ENCODE results near the gene VSIG10. TPM values are rescaled to one million over a fixed set of nuclear protein-coding genes. Genes with fewer than 3 reads are reported as not detected.
"Not testable (repeated sequence)": the region's sequence is repeated elsewhere in the genome, so short reads cannot be mapped to it uniquely, and the experiment has no call there.

The VSIG10 gene
- polyA plus RNA-seq, 1 experiment: 9.3 TPM

DNA sequence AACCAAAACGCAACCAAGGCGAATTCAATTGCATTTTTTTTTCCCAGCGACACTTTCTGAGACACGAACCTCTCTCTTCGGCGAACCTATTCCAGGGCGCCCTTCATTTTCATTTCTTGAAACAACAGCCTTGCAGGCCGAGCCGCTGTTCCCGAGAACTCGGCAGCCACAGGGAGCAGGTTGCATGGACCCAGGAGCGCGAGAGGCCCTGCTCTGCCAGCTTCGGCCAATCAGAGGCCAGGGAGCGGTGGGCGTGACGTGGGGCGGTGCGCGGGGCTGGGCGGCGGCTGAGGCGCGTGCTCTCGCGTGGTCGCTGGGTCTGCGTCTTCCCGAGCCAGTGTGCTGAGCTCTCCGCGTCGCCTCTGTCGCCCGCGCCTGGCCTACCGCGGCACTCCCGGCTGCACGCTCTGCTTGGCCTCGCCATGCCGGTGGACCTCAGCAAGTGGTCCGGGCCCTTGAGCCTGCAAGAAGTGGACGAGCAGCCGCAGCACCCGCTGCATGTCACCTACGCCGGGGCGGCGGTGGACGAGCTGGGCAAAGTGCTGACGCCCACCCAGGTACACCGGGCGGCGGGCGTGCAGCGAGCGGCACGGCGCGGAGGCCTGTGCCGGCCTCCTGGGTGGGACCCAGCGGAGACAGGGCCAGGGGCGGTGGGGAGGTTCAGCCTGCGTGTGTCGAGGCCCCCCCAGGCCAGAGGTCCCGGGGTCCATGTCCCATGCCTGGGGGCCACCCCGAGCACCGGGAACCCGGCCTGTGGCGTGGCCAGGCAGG lies 32.2 kb upstream of the VSIG10 start, which contains the start of gene PEBP1:
Gene PEBP1, plus strand, starts transcription at position 337 of the 771 bp plus-strand sequence. Its CDS starts 86 bp downstream, at position 423.
- H3K36me3 ChIP-seq (ENCODE audit: control insufficient read depth, insufficient read depth, low read length): peaks cover 5% of the 10 kb centered on the region
- POLR2A ChIA-PET: no interaction called here

GRCh38 chr12:118129436-118129835 lies 25.6 kb upstream of the VSIG10 start:
- H3K27me3 ChIP-seq (ENCODE audit: control insufficient read depth, insufficient read depth, low read length); H3K36me3 ChIP-seq (ENCODE audit: control insufficient read depth, insufficient read depth, low read length); POLR2A ChIA-PET; CTCF ChIA-PET; H3K4me3 ChIP-seq (ENCODE audit: low read depth, low read length); DNase-seq (ENCODE audit: low read depth): not testable (repeated sequence)

More for the DNA sequence above, 32.2 kb upstream of the VSIG10 start, which contains the start of gene PEBP1:
- H3K4me3 ChIP-seq (ENCODE audit: low read depth, low read length): peak within 1 kb of the TSS; percentile 90
- peak; percentile 52 for DNase-seq (ENCODE audit: low read depth)
- TF ChIP-seq, protein P1, sequence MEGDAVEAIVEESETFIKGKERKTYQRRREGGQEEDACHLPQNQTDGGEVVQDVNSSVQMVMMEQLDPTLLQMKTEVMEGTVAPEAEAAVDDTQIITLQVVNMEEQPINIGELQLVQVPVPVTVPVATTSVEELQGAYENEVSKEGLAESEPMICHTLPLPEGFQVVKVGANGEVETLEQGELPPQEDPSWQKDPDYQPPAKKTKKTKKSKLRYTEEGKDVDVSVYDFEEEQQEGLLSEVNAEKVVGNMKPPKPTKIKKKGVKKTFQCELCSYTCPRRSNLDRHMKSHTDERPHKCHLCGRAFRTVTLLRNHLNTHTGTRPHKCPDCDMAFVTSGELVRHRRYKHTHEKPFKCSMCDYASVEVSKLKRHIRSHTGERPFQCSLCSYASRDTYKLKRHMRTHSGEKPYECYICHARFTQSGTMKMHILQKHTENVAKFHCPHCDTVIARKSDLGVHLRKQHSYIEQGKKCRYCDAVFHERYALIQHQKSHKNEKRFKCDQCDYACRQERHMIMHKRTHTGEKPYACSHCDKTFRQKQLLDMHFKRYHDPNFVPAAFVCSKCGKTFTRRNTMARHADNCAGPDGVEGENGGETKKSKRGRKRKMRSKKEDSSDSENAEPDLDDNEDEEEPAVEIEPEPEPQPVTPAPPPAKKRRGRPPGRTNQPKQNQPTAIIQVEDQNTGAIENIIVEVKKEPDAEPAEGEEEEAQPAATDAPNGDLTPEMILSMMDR (IDR thresholded peaks at IDR 0.05; ENCODE audit: insufficient read depth, low read depth, low read length): peak; percentile 8; the same call in 1 of the 2 replicates
- CTCF ChIA-PET: interaction anchor here (1.2 to 3.0 kb wide), 4 partner anchors 13 to 261 kb away, joined by 3 to 15 read pairs (median 8); partner anchors contain the start of gene SUDS3
- no peaks in the 10 kb centered on the region for H3K27me3 ChIP-seq (ENCODE audit: control insufficient read depth, insufficient read depth, low read length)

DNA sequence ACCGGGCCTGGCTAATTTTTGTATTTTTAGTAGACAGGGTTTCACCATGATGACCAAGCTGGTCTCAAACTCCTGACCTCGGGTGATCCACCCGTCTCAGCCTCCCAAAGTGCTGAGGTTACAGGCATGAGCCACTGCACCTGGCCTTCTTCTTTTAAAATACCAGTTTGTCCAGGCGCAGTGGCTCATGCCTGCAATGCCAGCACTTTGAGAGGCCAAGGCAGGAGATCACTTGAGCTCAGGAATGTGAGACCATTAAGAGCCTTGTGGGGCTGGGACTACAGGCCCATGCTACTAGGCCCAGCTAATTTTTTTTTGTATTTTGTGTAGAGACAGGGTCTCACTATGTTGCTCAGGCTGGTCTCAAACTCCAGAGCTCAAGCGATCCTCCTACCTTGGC lies 24.1 kb upstream of the VSIG10 start:
- Histone ChIP-seq H3K36me3 (ENCODE audit: control insufficient read depth, insufficient read depth, low read length) (no peaks in the 10 kb centered on the region), H3K27me3 (ENCODE audit: control insufficient read depth, insufficient read depth, low read length) (no peaks in the 10 kb centered on the region), H3K4me3 (ENCODE audit: low read depth, low read length) (no peak overlapping the region)
- DNase-seq (ENCODE audit: low read depth): no peak
- POLR2A ChIA-PET: no interaction called here
- CTCF ChIA-PET: interaction anchor here (1.4 kb wide), 1 partner anchor 12 kb away, joined by 3 read pairs; no protein-coding TSS in a partner anchor
- TF ChIP-seq, protein P1 (IDR thresholded peaks at IDR 0.05; ENCODE audit: insufficient read depth, low read depth, low read length): no peak

DNA sequence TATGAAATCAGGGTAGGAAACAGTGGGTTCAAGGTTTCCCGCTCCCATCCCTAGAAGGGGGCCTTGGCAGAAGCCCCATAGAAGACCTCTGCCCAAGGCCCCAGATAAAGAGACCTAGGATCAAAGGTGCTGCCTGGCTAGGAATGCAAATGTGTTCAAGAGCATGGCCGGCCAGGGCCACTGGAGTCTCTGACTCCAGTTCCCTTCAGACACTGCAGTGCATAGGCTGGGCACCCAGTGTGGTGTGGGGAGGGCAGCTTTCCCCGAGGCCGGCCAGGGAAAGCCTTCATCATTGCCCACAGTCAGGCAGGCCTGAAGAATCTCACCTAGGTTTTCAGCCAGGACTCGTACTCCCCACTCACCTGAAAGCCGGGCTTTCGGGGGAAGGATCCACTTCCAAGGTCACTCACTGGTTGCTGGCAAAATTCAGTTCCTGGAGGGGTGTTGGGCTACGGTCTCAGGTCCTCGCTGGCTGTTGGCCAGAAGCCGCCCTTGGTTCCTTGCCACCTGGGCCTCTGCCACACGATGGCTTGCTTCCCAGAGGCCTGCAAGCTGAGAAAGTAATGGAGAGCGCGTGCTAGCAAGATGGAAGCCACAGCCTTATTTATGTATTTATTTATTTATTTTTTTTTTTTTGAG lies 22.4 kb upstream of the VSIG10 start:
- no peaks in the 10 kb centered on the region for H3K27me3 ChIP-seq (ENCODE audit: control insufficient read depth, insufficient read depth, low read length)
- ChIA-PET POLR2A (no interaction called here), CTCF (interaction anchor here (1.2 kb wide), 1 partner anchor 14 kb away, joined by 3 read pairs; no protein-coding TSS in a partner anchor)
- H3K4me3 ChIP-seq (ENCODE audit: low read depth, low read length): no peak overlapping the region
- TF ChIP-seq, protein P1 (IDR thresholded peaks at IDR 0.05; ENCODE audit: insufficient read depth, low read depth, low read length): no peak
- no peak for DNase-seq (ENCODE audit: low read depth)
- no peaks in the 10 kb centered on the region for H3K36me3 ChIP-seq (ENCODE audit: control insufficient read depth, insufficient read depth, low read length)

- POLR2A ChIA-PET: no interaction called here
Observed at GRCh38 chr12:118125743-118126118, 21.9 kb upstream of the VSIG10 start.

More at GRCh38 chr12:118125743-118126118, 21.9 kb upstream of the VSIG10 start:
- DNase-seq (ENCODE audit: low read depth): no peak
- Histone ChIP-seq H3K4me3 (ENCODE audit: low read depth, low read length) (no peak overlapping the region), H3K36me3 (ENCODE audit: control insufficient read depth, insufficient read depth, low read length) (no peaks in the 10 kb centered on the region), H3K27me3 (ENCODE audit: control insufficient read depth, insufficient read depth, low read length) (no peaks in the 10 kb centered on the region)
- CTCF ChIA-PET: no interaction called here
- TF ChIP-seq, protein P1 (IDR thresholded peaks at IDR 0.05; ENCODE audit: insufficient read depth, low read depth, low read length): no peak

Data from BJ (cell line).